ENCODE results near the gene LDLRAD1.

LDLRAD1 gene

GRCh38 chr1:54017979-54018378 lies at the start of gene LDLRAD1:
TSS of gene LDLRAD1 (minus strand) at chr1:54018186. CDS start at chr1:54018112, 74 bp downstream.
- peaks cover 5% of the 10 kb centered on the region for H3K27me3 ChIP-seq (replicated peaks)
- no peaks in the 10 kb centered on the region for H3K36me3 ChIP-seq (replicated peaks)
- no peak for TF ChIP-seq CTCF (IDR thresholded peaks at IDR 0.05; ENCODE audit: low read depth, low read length, missing control alignments)
- no peak within 1 kb of the TSS for H3K27ac ChIP-seq
- DNase-seq = no peak
- no peak within 1 kb of the TSS for H3K4me3 ChIP-seq (ENCODE audit: low read depth, low read length)
- in situ Hi-C loops (cut with HindIII; ENCODE audit: low pct_ligation_motif_present, low sequenced_read_pairs) = no loop called here

GRCh38 chr1:54064299-54064698 lies 46.3 kb upstream of the LDLRAD1 start:
- no peak for TF ChIP-seq CTCF (IDR thresholded peaks at IDR 0.05; ENCODE audit: low read depth, low read length, missing control alignments)

GRCh38 chr1:54054438-54054749 lies 36.4 kb upstream of the LDLRAD1 start:
- no peak for TF ChIP-seq CTCF (IDR thresholded peaks at IDR 0.05; ENCODE audit: low read depth, low read length, missing control alignments)
- H3K4me3 ChIP-seq (ENCODE audit: low read depth, low read length) = peak overlapping the region; percentile 97
- no peaks in the 10 kb centered on the region for H3K27me3 ChIP-seq (replicated peaks)
- no peak overlapping the region for H3K27ac ChIP-seq
- DNase-seq = no peak
- in situ Hi-C loops (cut with HindIII; ENCODE audit: low pct_ligation_motif_present, low sequenced_read_pairs) = no loop called here
- H3K36me3 ChIP-seq (replicated peaks) = no peaks in the 10 kb centered on the region

More at GRCh38 chr1:54064299-54064698, 46.3 kb upstream of the LDLRAD1 start:
- H3K27ac ChIP-seq = no peak overlapping the region
- no peaks in the 10 kb centered on the region for H3K27me3 ChIP-seq (replicated peaks)
- in situ Hi-C loops (cut with HindIII; ENCODE audit: low pct_ligation_motif_present, low sequenced_read_pairs) = no loop called here
- H3K4me3 ChIP-seq (ENCODE audit: low read depth, low read length) = no peak overlapping the region
- no peak for DNase-seq
- H3K36me3 ChIP-seq (replicated peaks) = no peaks in the 10 kb centered on the region

GRCh38 chr1:54053745-54054437 lies 35.9 kb upstream of the LDLRAD1 start:
- in situ Hi-C loops (cut with HindIII; ENCODE audit: low pct_ligation_motif_present, low sequenced_read_pairs) = no loop called here
- Histone ChIP-seq H3K4me3 (ENCODE audit: low read depth, low read length) (peak overlapping the region; percentile 97), H3K27me3 (replicated peaks) (no peaks in the 10 kb centered on the region), H3K27ac (peak overlapping the region; percentile 77), H3K36me3 (replicated peaks) (no peaks in the 10 kb centered on the region)
- TF ChIP-seq CTCF (IDR thresholded peaks at IDR 0.05; ENCODE audit: low read depth, low read length, missing control alignments) = no peak
- no peak for DNase-seq

- Histone ChIP-seq H3K4me3 (ENCODE audit: low read depth, low read length) (peak within 1 kb of the TSS; percentile 97), H3K27ac (peak within 1 kb of the TSS; percentile 90), H3K27me3 (replicated peaks) (no peaks in the 10 kb centered on the region), H3K36me3 (replicated peaks) (no peaks in the 10 kb centered on the region)
- in situ Hi-C loops (cut with HindIII; ENCODE audit: low pct_ligation_motif_present, low sequenced_read_pairs) = no loop called here
- no peak for TF ChIP-seq CTCF (IDR thresholded peaks at IDR 0.05; ENCODE audit: low read depth, low read length, missing control alignments)
- DNase-seq = peak; percentile 99
These were observed 35.2 kb upstream of the LDLRAD1 start, which contains the start of the genes TCEANC2 and TMEM59 for GRCh38 chr1:54052934-54053744. TSS of gene TCEANC2 (plus strand) at chr1:54053608. CDS start at chr1:54054423, 815 bp downstream. TSS of gene TMEM59 (minus strand) at chr1:54053204. CDS start at chr1:54053188, 16 bp downstream.

All from brain microvascular endothelial cell (primary cell).